ENCODE measurements around the gene SHISAL2A.
"Not testable (repeated sequence)": the region's sequence is repeated elsewhere in the genome, so short reads cannot be mapped to it uniquely, and the experiment has no call there.

SHISAL2A gene

DNA sequence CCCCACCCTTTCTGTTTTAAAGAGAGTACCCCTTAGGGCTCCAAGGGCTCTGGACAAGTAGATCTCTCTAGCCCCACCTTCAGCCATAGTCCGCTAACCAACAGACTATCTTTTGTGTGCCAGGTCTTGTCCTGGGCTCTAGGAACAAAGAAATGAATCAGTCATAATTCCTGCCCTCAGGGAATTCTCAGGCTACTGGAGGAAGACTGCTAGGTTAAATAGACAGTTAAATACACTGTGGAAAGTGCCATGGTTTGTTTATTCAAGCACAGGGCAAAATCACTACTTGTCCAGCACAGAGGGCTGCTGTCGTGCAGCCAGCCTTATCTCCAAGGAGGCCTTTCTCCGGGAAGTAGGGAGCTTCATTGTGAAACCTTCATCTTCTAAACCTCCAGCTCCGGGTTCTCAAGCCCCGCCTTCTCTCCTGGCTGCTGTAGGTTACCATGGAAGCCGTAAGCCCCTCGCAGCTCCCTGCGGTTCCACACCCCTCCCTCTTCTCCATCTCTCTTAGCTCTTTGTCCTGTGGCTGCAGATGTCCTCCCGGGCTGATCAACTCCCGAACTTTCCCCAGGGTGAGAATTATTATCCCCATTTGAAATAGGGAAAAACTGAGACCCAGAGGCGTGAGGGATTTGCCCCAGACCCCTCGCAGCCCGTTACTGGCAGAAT, 29.8 kb downstream of the SHISAL2A start:
- DNase-seq, result peak; percentile 78

DNA sequence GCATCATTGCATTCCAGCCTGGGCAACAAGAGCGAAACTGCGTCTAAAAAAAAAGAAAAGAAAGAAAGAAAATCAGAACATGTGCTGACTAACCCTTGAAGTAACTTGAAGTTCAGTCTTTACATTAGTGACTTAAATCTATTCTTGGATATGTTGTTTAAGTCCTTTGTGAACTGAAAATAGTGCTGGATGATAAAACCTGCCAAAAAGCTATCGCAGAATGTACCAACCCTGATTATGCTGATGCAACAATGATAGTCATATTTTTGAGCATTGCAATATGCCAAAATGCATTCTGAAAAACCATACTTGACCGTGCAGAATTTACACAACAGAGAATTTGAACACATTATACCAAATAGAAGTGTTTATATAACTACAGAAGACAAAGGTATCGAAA, 30.7 kb downstream of the SHISAL2A start:
- no peak for DNase-seq

DNA sequence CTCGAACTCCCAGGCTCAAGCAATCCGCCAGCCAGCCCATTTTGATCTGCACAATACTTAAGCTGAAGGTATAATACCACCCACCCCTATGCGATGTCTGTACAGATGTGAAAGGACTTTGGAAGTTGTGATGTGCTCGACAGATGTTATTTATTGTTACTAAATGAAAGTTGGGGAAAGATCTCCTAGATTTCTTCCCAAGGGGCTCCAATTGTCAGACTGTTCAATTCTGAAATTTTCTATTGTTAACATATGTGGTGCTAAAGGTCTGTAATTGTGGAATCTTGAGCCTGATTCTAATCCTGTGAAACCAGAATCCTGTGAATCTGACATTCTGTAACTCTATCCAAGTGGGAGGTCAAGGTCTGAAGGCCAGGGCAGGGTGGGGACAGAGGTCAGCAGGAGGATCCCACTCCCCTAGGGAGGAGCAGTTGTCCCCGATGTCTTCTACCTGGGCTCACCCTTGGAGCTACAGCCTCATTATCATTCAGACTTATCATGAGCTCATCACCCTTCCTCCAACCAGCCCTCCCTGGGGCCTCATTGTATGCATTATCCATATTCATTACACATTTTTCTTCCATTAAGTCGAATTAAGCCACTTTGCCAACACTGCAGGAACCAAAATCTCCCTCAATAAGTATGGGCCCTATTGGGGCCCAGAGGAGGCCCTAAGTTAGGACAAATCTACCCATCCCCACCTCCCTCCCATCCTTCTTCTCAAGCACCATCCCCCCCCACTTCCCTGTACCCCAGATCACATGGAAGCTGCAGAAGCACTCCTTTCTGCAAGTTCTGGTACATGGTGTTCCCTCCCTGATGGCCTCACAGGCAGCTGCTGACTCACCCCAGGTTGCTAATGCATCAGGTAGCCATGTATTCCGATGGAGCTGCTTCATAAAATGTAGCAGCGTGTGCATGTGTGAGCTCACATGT, 32.3 kb downstream of the SHISAL2A start:
- no peak for DNase-seq

DNA sequence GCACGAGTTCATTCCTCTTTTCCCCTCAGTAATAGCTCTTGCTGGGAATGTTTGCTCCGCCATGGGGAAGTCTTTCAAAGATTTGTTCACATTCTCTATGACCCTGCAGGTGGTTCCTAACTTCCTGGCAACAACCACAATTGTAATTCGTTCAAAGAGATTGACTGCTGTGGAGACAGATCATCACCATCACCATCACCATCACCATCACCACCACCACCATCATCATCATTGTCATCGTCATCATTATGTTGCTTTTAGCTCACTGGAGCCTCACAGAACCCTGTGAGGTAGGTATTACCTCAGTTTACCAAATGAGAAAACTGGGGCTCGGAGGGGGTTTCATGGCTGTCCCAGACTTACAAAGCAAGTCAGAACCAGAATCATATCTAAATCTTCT, 34.3 kb downstream of the SHISAL2A start:
- DNase-seq, result no peak

DNA sequence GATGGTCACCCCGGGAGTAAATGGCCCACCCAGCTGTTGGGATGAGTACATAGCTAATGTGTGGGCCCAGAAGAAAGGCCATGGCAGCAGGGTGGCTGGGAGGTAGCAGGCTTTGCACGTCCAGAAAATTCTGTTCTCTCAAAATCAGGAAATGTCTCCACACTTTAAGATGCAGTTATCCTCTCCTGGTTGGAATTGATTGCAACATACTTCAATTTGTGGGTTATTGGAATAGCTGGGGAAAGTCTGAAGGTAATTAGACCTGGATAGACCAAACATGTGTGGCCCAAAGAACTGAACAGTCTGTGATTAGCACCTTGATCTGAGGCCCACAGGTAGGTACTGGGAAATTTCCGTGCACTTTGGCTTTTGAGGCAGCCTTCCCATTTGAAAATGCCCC, 35.0 kb downstream of the SHISAL2A start:
- no peak for DNase-seq

DNA sequence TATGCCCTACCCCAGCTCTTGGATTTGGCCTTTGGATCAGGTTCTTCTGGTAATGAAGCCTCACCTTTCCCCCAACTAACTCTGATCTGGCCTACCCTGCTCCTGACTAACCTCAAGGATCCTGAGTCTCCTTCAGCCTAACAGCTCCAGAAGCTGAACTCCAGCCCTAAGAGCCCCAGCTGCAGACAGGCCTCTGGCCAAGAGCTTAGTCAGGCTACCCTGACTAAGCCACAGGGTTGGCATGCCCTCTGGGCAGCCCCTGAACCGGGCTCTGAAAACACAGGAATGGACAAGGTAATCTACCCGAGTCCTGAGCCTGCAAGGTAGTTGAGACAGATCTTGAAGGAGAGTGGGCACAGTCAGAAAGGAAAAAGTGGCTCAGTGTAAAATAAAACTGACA, 35.7 kb downstream of the SHISAL2A start:
- DNase-seq, result no peak

DNA sequence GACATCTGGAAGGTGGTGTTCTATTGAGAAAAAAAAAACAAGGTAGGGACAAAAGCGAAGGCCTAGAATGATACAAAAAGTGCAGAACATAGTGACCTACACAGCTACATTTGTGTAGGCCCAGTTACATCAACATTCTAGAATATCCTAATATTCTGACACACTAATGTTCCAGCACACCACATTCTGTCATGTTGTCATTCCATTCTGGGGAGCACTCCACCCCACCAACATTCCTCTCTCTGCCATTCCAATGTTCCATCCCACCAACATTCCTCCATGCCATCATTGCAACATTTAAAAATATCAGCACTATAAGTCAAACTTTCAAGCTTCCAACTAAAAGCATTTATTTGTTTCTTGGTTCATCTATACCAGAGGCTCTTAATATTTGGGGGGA, 36.7 kb downstream of the SHISAL2A start:
- no peak for DNase-seq

DNA sequence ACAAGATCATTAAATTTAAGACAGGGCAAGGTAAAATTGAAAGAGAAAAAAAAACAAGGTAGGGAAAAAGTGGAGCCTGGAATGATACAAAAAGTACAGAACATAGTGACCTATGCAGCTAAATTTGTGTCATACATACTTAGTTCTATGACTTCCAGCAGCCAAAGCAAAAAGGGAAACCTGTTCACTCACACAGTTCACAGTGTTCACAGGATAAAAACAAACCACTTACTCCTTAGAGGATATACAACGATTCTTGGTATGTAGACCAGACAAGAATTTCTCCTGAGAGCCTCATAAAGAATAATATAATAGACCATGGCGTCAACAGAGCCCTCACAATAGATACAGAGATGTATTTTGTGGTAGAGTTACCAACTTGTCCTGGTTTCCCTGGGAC, 37.6 kb downstream of the SHISAL2A start:
- DNase-seq, result no peak

DNA sequence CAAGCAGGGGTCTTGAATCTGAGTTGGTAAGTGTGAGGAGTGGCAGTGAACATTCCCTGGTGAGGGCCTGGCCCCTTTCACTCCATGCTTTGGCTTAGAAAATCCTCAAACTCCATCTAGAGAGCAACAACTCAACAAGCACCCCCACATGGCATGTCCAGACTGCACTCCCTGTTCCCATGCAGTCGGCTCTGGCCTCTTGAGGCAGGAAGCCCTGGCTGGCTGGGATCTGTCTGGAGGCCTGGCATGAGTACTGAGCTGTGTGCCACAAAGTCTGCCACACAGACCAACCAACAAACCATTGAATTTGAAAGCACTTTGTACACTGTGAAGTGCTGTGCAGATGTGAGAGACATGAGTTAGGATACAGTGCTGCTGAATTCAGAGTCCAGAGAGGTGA, 40.0 kb downstream of the SHISAL2A start:
- DNase-seq, result no peak

DNA sequence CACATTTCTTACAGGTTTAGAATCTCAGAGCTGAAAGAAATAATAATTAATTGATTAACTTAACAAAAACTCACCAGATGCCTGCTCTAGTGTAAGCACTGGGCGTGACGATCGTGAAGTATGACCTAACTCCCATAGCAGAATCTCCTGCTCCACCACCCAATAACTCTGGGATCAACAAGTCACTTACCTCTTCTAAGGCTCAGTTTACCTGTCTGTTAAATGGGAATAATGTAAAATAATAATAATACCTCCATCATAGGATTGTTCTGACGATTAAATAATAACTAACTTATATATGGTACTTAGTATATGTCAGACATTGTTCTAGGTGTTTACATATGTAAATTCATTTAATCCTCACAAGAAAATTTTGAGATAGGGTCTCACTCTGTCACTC, 40.5 kb downstream of the SHISAL2A start:
- DNase-seq, result no peak

DNA sequence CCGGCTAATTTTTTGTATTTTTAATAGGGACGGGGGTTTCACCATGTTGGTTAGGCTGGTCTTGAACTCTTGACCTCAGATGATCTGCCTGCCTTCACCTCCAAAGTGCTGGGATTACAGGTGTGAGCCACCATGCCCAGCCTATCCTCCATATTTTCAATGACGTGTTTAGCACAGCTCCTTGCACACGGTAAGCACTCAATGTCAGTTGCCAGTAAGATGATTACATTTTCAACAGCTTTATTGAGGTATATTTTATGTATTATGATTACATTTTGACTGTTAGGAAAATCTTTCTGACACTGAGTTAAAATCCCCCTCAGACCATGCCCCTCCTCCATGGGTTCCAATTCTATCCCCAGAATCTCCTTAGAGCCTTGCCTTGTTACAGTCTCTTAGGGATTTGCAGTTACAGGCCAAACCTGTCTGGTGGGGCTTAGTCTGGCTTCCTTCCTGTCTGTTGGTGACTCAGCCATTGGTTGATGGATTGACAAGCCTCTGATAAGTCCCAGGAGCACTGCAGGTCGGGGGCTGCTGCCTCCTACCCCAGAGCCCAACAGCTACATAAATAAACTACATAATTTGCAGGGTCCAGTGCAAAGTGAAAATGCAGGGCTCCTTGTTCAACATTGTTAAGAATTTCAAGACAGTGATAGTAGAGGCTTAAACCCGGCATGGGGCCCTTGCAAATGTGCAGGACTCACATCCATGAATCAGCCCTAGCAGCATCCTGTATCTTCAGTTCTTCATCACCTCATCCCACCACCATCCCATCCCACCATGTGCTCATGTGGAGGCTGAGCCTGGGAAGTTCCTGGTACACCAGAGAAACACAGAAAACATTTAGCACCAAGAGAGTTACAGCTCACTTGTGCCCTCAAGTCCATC, 41.8 kb downstream of the SHISAL2A start:
- DNase-seq, result no peak

DNA sequence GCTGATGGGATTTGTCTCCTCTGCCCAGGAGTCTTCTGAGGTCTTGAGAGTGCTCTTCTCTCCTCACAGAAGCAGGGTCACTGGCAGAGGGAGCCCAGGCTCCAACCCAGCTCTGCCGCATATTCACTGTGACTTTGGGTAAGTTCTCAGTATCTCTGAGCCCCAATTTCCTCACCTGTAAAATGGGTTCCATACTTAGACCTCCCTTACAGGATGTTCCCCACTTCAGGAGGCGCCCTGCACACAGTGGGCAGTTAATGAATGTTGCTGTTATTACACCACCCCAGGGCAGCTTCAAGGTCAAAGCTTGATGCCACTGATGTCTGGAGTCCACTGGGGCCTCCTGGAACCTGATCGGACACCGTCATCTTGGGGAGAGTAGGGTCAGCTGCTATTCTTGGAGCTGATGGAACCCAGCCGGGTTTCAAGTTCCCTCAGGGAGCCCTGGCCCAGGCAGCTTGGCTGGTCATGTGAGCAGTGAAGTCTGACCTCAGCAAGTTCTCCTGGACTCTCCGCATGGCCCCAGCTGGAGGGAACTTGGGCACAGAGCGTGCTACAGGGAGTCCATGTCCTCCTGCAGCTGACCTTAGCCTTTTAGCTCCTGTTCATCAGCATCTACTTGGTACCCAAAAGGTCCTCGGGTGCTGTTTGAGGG, 43.4 kb downstream of the SHISAL2A start:
- DNase-seq, result no peak

DNA sequence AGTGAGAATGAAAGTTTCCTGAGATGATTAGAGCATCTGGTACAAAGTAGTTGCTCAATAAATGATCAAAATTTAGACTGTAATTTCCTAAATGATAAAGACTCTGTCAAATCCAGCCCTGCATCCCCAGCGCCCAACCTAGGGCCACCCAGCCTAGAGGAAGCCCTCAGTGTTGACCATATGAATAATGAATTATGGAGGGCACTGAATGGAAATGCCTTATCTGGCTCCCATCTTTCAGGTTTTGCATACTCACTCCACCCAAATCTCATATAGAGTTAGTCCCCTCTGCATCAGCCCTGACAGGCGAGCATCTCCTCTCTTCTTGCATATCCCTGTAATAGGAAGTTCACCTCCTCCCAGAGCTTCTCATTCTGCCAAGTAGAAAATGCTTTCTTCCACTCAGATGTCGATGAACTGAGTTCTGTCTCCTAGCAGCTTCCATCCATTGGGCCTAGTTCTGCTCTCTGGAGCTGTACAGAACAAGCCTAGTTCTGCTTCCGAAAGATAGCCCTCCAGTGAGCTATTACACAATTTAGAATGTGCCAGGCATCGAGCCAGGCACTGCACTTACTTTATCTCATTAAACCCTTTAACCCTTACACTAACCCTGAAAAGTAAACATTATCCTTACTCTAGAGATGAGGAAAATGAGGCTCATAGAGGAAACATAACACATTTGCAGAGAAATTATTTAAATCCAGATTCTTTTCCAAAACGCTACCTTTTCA, 44.3 kb downstream of the SHISAL2A start:
- DNase-seq, result no peak

DNA sequence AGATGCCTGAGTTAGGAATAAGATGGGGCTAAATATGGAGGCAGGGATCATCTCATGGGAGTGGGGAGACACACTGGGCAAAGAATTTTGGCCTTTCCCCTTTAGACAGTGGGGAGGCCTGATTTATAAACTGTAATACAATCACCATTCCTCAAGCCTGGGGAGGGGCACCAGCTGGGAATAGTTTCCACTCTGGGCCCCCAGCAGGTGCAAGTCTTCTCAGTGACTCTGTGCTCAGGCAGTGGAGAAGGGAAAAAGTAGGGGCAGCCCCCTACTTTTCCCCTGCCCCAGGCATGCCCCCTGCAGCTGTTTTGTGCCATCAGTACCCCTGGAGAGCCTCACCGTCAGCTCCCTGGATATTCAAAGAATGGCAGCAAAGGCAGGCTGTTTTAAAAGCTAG, 46.1 kb downstream of the SHISAL2A start:
- DNase-seq, result no peak

DNA sequence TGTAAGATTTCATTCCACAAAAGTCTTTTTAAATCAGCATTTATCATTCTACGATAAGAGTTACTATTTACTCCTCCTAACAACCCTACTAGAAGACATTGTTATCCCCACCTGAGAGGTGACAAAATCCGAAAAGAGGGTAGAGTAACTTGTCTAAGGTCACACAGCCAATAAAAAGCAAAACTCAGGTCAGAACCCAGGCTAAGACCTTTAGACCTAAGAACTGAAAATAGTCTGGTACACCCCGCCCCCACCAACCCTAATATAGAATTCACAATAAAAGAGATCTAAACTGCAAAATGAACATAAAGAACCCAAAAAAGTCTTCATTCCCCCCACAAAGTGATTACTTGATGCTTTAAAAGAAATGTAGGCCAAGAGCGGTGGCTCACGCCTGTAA, 46.5 kb downstream of the SHISAL2A start:
- DNase-seq, result no peak

DNA sequence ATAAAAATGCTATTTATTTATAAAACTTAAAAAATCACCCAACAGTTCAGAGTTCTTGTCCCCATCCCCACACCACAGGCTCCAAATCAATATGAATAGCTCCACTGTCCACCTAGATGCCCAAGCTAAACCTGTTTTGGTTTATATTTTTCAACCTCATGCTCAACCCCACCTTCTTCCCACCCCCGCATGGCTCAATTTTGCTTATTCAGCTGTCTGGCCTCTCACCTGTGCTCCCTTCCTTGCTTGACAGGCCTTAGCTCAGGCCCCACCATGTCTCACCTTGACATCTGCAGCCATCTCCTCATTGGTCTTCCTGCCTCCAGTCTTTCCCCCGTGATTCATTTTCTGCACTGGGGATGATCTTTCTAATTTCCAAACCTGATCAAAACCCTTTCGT, 47.4 kb downstream of the SHISAL2A start:
- DNase-seq, result no peak

DNA sequence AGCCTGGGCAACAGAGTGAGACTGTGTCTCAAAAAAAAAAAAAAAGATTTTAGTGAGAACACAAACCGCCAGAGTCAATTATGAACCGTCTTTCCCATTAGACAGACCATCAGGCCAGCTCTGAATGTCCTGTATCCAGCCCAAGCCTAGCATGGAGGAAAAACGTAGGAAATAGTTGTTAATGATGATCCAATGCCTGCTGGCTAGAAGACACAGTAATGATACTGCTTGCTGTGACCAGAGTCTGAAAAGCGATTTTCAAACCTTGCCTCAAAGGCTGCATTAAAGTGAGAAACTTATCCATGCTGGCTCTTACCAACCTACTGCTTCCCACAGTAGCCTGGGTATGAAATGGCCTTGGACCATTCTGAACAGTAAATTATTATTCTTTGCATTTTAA, 48.2 kb downstream of the SHISAL2A start:
- DNase-seq, result no peak

DNA sequence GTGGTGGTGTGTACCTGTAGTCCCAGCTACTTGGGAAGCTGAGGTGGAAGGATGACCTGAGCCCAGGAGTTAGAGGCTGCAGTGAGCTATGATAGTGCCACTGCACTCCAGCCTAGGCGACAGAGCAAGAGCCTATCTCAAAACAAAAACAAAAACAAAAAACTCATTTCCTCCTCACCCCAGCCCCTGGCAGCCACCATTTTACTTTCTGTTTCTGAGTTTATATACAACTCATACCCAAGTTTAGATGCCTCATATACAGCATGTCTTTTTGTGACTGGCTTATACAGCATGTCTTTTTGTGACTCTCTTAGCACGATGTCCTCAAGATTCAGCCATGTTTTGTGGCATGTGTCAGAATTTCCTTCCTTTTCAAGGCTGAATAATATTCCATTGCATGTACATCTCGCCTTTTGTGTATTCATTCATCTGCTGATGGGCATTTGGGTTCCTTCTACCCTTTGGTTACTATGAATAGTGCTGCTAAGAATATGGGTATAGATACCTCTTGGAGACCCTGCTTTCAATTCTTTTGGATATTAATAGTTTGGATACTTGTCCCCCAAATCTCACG, 50.5 kb downstream of the SHISAL2A start:
- DNase-seq, result no peak

DNA sequence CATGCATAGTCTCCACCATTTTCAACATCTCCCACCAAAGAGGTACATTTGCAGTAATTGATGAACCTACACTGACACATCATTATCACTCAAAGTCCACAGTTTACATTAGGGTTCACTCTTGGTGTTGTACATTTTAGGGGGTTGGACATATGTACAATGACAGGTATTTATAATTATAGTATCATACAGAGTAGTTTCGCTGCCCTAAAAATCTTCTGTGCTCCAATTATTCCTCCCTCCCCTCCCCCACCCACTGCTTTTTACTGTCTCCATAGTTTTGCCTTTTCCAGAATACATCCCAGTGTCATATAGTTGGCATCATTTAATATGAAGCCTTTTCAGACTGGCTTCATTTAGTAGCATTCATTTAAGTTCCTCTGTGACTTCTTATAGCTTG, 51.6 kb downstream of the SHISAL2A start:
- DNase-seq, result no peak

DNA sequence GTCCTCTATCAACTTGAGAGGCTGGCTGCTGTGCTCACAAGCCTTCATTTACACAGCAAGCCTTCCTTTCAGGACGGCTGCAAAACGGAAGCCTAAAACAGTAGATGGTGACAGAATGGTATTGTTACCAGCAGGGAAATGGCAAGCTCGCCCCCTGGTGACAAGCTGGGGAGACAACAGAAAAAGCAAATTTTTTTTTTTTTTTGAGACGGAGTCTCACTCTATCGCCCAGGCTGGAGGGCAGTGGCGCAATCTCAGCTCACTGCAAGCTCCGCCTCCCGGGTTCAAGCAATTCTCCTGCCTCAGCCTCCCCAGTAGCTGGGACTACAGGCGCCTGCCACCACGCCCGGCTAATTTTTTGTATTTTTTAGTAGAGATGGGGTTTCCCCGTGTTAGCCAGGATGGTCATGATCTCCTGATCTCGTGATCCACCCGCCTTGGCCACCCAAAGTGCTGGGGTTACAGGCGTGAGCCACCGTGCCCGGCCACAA, 53.3 kb downstream of the SHISAL2A start:
- DNase-seq, result not testable (repeated sequence)

DNA sequence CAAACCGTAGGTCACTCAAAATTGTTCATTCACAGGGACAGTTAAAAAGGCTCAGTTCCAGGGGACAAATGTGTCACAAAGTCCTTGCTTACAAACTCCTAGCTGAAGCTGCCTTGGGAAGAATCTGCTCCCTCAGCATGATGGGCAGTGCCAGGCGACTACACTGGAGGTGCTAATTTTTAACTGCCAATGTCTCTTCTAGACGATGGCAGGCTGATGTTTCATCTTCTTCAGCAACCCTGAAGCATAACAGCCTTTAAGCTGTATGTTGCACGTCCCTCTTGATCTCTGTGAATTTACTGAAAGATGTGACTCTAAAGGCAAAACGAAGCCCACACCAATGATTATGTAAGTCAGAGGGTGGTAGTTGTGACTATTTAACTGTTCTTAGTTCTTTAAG, 53.9 kb downstream of the SHISAL2A start:
- DNase-seq, result no peak

DNA sequence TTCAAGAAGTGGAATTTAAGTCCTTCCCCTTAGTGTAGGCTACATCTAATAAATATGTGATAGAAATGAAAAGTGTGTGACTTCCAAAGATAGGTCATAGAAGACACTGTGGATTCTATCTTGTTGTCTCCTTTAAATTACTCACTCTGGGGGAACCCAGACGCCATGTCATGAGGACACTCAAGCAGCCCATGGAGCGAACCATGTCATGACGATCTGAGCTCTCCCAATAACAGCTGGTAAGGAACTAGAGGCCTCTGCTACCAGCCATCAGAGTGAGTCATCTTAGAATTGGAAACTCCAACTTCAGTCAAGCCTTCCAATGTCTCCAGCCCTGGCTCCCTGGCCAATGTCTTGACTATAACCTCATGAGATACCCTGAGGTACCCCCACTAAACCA, 58.9 kb downstream of the SHISAL2A start:
- DNase-seq, result no peak
